Measurements from ENCODE around the gene PCDHGB1.
A peak's percentile ranks its signal among the peaks of the same experiment; 100 is the strongest.
"Not testable (repeated sequence)": the region's sequence is repeated elsewhere in the genome, so short reads cannot be mapped to it uniquely, and the experiment has no call there.

PCDHGB1 gene

DNA sequence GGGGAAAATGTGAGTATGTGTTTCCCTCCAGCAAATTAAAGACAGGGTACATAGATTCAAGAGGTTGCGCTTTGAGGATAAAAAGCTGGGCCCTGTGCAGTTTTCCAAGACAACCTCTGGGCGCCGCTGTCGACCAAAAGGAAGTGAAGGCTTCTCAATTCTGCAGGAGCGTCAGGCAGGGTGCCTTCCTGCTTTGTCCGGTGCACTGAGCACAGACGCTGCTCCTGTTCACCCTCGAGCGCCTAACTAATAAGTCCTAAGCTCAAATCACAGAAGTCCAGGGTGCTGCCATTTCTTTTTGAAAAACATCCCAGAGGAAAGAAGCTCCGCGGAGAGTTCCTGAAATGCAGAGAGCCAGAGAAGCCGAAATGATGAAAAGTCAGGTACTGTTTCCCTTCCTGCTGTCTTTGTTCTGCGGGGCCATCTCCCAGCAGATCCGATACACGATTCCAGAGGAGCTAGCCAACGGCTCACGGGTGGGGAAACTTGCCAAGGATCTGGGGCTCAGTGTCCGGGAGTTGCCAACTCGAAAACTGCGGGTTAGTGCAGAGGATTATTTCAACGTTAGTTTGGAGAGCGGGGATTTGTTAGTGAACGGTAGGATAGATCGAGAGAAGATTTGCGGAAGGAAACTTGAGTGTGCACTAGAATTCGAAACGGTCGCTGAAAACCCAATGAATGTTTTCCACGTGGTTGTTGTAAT, at the start of gene PCDHGB1:
Gene PCDHGB1 (plus strand): TSS at position 183 of the 703 bp plus-strand sequence. CDS start 162 bp downstream, at position 345.
- DNase-seq = peak; percentile 59

DNA sequence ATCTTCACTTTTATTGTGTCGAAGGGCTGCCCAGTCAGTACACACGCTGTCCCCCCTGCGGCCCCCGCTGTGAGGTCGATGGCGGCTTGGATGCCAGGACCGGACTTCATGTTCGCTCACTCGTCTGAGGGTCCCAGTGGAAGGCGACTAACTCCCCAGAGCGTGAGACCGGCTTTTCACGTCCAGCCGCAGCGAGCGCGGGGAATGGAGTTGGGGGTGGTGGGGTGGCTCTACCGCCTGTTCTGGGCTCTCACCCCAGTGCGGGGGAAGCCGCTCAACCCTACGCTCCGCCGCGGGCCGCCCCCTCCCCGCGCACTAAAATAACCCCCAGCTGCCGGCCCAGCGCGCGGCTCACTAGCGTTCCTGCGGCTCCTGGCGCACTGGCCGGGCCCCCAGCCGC, 46.1 kb upstream of the PCDHGB1 start, which contains the start of gene SLC25A2:
Gene SLC25A2 (minus strand): TSS at position 294 of the 400 bp plus-strand sequence. CDS start 184 bp downstream, at position 110.
- DNase-seq = no peak

DNA sequence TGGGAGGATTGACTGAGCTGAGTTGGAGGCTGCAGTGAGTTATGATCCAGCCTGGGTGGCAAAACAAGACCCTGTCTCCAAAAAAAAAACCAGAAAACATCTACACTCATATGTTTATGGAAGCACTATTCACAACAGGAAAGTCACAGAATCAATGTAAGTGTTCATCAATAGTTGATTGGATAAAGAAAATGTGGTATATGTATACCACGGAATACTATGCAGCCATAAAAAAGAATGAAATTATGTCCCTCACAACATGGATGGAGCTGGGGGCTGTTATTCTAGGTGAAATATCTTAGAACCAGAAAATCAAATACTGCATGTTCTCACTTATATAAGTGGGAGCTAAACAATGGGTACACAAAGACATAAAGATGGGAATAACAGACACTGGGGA, 43.3 kb upstream of the PCDHGB1 start:
- DNase-seq = no peak

DNA sequence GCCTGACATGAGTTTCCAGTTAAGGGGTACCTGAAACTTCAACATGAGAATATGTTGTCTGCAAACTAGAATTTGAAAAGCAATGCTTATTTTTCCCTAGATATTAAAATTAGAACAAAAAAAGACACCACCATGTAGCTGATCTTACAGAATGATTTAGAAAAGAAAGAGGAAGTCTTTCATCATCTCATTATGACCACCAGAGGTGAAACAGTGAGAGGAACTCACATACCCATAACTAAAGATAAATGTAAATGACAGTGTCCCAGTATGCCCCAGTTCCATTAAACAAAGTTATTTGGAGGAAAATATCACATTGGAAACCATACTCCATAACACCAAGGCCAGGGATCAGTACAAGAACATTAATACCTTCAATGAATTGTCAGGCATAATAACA, 36.2 kb upstream of the PCDHGB1 start:
- DNase-seq = no peak

DNA sequence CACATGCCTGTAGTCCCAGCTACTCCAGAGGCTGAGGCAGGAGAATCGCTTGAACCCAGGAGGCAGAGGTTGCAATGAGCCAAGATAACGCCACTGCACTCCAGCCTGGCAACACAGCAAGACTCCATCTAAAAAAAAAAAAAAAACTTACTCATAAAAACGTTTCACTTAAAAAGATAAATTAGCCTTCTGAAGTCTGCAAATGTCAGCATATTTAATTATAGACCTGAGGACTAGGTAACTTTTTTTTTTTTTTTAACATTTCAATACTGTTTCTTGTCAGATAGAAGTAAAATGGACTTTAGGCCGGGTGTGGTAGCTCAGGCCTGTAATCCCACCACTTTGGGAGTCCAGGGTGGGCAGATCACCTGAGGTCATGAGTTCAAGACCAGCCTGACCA, 32.9 kb upstream of the PCDHGB1 start:
- not testable (repeated sequence) for DNase-seq

DNA sequence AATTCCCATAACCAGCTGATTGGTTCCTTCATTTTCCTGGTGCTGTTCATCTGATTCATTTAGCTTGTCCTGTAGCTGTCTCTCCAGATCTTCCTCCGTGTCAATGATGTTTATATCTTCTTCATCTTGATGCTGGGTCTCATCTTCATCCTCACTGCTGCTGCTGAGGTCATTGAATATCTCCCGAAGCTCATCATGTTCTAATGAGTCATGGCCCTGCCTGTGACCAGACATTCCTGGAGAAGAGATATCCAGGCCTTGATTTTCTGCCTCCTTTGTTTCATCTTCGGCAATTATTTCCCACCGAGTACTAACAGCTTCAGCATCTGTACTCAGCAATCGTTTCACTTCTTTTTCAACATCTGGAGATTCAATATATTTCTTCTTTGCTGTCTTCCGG, 30.7 kb upstream of the PCDHGB1 start:
- no peak for DNase-seq

DNA sequence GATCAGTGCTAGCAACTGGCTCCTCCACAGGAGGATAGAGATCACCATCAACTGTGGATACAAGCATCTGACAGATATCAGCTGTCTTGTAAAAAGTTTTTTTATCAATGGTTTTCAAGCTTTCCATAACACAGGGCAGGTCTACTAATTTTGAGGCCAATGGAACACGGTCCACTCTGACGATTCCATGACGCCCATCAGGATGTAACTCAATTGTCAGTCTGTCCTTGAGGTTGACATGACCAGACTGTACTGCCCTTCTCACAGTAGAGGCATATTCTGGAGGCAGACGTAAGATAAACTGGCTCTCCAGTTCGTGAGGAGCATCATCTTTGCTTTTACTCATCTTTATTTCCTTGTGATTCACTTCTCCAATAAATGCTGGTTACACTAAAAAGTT, 30.2 kb upstream of the PCDHGB1 start:
- no peak for DNase-seq

DNA sequence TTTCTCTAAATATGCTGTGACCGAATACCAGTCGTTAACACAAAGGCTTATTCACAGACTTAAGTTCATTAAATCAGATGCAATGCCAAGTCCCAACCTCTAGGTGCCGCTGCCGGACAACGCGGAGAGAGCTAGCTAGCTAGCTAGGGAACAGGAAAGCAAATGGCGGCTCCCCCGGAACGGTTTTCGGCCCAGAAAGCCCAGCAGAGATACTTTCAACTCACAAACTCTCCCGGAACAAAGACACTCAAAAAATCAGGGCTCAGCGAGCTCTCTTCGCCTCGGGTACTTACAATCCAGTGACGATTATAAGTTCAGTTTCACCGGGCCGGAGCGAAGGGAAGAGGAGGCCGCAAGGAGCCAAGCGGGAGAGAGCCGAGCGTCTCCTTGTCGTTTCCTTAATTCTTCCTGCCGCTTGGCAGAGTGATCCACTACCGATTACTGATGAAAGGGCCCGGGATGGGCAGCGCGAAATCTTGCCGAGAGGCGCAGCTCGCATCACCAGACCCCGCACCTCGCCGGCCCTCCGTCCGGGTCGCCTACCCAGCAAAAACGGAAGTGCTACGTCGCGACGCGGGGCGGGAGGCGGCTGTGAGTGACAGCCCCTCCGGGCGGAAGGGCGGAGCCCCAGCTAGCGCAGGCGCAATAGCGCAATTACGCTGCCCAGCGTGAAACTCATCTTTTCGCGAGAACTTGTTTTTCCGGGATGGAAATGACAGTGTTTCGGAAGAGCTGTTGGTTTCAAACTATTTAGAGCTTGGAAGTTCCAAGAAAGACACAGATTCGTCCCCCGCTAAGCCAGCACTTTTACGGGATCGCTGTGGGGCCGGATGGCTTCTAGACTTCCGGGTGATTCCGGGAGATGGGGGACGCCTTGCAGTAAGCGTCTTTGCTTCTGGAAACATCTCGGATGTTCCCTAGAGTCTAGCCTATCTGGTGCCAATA, 29.4 kb upstream of the PCDHGB1 start, which contains the start of gene TAF7:
Gene TAF7 (minus strand): TSS at position 560 of the 945 bp plus-strand sequence. CDS start 740 bp downstream, outside the sequence.
- peak; percentile 88 for DNase-seq

DNA sequence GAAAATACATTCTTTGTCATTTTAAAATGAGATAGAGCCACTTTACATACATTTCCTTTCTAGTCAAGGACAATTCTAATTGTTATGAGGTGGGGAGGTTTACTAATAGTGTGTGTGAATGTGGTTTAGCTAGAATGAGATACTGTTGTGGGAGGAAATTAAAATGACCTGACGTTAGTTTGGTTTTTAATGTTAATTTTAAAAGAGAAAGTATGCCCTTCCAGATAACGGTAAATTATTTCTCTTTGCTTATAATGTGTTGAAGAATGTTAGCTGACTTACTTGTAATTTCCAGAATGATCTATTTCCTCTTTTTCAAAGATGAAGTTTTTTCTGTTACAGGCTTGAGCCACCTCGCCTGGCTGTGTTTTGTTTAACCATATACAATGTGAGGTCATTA, 27.6 kb upstream of the PCDHGB1 start:
- DNase-seq = no peak

DNA sequence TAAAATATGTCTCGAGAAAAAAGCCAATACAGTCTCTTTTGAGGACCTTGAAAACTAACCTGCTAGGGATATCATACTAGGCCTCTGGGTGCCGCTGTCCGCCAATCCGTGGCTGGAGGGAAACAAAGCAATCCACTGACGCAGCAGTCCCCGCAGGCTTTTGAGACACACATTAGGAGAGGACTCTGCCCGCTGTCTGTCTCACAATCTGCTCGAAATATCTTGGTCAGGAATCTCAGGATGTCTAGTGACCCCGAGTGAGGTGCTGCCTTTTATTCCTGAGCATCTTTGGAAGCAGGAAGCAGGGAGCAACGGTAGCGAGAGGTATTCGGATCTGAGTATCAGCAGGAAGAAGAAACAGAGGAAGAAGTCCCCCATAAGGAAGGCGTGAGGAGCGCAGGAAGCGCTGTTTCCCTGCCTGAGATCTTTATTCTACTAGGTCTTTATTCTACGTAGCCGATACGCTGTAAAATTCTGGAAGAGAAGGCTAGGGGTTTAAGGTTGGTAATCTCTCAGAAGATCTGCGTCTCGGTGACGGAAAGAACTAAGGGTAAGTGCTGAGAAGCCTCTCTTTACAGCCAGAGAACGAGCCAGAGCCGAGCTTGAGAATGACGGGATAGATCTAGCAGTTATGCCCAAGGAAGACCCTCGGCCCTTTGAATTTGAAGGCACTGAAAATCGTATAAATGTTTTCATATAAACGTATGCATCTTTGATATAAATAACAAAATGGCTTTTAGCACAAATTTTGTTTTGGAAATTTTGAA, 23.6 kb upstream of the PCDHGB1 start:
- peak; percentile 78 for DNase-seq

DNA sequence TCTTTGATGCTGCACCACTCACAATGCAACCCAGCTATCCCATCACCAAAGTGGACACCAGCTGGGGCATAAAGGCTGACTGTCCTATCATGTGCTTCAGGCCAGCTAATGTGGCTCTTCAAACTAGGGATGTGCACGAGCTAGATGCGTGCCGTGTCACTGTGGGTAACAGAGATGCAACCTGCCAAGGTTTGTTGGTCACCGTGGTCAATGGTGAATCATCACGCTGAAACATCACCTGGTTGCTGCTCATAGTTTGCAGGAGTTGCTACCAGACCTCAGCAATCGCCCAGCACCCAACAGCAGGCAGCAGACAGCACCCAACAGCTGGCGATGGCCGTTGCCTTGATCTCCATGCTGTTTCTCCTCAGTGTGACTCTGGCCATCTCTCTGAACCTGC, 21.7 kb upstream of the PCDHGB1 start:
- no peak for DNase-seq

DNA sequence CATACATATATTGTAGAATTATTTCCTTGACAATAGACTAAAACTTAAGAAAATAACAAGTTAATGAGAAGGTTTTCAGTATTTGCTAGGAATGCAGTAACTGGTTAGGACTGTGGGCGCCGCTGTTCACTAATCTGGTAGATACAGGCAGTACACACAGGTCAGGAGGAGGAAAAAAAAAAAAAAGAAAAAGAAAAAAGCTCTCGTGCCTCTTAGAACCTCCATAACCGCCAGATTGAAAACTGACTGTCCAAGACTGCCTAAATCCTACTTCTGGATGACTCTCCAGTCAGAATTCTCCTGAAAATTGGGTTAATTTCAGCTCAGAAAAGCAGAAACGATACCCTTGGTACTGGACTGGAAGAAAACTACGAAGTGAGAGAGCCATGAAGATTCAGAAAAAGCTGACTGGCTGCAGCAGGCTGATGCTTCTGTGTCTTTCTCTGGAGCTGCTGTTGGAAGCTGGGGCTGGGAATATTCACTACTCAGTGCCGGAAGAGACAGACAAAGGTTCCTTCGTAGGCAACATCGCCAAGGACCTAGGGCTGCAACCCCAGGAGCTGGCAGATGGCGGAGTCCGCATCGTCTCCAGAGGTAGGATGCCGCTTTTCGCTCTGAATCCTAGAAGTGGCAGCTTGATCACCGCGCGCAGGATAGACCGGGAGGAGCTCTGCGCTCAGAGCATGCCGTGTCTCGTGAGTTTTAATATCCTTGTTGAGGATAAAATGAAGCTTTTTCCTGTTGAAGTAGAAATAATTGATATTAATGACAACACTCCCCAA, 19.4 kb upstream of the PCDHGB1 start, which contains the start of gene PCDHGA1:
Gene PCDHGA1 (plus strand): TSS at position 216 of the 782 bp plus-strand sequence.
- DNase-seq = peak; percentile 51

DNA sequence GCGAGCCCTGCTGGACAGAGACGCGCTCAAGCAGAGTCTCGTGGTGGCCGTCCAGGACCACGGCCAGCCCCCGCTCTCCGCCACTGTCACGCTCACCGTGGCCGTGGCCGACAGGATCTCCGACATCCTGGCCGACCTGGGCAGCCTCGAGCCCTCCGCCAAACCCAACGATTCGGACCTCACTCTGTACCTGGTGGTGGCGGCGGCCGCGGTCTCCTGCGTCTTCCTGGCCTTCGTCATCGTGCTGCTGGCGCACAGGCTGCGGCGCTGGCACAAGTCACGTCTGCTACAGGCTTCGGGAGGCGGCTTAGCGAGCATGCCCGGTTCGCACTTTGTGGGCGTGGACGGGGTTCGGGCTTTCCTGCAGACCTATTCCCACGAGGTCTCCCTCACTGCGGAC, 17.3 kb upstream of the PCDHGB1 start:
- not testable (repeated sequence) for DNase-seq

DNA sequence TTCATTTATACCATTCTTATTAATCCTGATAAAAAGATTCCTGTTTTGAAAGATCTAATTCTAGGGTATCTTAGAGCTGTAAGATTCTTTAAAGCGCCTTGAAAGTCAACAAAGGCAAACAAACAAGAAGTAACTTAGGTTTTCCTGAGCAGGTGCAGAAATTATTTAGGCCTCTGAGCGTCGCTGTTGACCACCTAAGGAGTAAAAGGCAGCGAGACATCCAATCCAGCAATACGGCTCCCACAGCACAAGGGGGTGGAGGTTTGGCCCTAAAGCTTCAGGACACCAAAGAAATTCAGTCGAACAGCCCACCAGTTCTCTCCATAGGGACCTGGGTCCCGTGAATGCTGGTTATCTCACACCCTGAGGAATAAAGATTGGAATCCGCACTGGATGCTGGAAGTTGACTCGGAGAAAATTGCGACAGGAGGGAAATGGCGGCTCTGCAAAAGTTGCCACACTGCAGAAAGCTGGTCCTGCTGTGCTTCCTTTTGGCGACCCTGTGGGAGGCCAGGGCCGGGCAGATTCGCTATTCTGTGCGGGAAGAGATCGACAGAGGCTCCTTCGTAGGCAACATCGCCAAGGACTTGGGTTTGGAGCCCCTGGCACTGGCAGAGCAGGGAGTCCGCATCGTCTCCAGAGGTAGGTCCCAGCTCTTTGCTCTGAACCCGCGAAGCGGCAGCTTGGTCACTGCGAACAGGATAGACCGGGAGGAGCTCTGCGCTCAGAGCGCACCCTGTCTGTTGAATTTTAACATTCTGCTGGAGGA, 11.2 kb upstream of the PCDHGB1 start, which contains the start of gene PCDHGA2:
Gene PCDHGA2 (plus strand): TSS at position 223 of the 769 bp plus-strand sequence.
- peak; percentile 32 for DNase-seq

DNA sequence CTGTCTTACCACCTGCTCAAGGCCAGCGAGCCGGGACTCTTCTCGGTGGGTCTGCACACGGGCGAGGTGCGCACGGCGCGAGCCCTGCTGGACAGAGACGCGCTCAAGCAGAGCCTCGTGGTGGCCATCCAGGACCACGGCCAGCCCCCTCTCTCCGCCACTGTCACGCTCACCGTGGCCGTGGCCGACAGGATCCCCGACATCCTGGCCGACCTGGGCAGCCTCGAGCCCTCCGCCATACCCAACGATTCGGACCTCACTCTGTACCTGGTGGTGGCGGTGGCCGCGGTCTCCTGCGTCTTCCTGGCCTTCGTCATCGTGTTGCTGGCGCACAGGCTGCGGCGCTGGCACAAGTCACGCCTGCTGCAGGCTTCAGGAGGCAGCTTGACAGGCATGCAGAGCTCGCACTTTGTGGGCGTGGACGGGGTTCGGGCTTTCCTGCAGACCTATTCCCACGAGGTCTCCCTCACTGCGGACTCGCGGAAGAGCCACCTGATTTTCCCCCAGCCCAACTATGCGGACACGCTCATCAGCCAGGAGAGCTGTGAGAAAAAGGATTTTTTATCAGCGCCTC, 9.0 kb upstream of the PCDHGB1 start:
- DNase-seq = not testable (repeated sequence)

DNA sequence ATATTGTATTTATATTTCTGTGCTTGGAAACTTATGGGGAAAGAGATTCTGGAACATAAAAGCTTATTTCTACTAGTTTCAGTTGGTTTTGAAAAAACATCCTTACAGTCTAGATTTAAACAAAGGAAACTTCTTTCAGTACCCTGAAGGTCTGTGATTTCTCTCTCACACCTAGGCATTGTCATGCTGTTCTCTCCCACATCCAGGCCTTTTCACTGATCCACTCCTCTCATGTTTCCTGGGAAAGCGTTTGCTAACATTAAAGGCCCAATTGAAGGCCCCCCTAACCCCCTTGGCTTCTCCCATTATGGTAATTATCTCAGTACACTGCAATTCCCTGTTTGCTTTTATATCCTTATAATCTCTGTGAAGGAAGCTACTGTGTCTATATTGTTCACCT, 7.1 kb upstream of the PCDHGB1 start:
- no peak for DNase-seq

DNA sequence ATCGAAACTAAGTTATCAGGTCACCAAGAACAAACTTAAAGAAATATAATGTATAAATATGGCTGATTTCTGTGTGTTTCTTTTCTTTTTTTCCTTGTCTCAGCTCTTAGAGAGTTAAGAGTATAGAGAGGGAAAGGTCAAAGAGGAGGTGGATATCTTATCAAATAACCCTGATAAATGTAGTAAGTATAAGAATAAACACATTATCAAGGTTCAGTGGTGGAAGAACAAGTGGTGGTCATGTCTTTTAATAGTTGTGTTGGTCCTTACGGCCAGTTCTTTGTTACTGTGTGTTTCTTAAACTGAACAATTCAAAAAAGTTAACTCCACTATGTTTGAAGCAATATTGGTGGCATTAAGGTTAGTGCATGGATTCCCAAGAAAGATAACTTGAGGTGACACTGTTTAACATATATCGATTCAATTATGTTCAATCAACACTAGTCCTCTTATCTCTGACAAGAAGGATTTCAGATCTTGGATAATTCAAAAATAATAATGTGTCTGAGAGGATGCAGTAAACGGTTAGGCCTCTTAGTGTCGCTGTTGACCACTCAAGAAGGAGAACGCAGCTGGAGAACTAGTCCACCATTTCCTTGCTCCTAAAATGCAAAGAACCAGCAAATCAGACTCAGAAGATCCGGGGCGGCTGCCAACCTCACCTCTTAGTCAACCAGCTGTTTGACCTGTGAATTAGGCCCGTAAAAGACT, 6.5 kb upstream of the PCDHGB1 start, which contains the start of gene PCDHGA3:
Gene PCDHGA3 (plus strand): TSS at position 588 of the 711 bp plus-strand sequence. CDS start 205 bp downstream, outside the sequence.
- DNase-seq = no peak

DNA sequence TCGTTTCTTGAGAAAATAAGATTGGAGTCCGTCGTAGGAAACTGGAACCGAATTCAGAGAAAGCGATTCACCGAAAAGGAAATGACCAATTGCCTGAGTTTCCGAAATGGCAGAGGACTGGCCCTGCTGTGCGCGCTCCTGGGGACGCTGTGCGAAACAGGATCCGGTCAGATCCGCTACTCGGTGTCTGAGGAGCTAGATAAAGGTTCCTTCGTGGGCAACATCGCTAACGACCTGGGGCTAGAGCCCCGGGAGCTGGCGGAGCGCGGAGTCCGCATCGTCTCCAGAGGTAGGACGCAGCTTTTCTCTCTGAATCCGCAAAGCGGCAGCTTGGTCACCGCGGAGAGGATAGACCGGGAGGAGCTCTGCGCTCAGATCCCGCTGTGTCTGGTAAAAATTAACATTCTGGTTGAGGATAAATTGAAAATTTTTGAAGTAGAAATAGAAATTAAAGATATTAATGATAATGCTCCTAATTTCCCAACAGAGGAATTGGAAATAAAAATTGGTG, 5.9 kb upstream of the PCDHGB1 start:
- no peak for DNase-seq

DNA sequence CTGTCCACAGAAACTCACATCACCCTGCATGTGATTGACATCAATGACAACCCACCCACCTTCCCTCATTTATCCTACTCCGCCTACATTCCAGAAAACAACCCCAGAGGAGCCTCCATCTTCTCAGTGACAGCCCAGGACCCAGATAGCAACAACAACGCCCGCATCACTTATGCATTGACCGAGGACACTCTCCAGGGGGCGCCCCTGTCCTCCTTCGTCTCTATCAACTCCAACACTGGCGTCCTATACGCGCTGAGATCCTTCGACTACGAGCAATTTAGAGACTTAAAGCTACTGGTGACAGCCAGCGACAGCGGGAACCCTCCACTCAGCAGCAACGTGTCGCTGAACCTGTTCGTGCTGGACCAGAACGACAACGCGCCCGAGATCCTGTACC, 4.6 kb upstream of the PCDHGB1 start:
- no peak for DNase-seq

DNA sequence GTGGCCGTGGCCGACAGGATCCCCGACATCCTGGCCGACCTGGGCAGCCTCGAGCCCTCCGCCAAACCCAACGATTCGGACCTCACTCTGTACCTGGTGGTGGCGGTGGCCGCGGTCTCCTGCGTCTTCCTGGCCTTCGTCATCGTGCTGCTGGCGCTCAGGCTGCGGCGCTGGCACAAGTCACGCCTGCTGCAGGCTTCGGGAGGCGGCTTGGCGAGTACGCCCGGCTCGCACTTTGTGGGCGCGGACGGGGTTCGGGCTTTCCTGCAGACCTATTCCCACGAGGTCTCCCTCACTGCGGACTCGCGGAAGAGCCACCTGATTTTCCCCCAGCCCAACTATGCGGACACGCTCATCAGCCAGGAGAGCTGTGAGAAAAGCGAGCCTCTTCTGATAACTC, 3.9 kb upstream of the PCDHGB1 start:
- not testable (repeated sequence) for DNase-seq
